Measurements from ENCODE around the gene MAP2K2.
"Not testable (repeated sequence)": the region's sequence is repeated elsewhere in the genome, so short reads cannot be mapped to it uniquely, and the experiment has no call there.

MAP2K2 gene

DNA sequence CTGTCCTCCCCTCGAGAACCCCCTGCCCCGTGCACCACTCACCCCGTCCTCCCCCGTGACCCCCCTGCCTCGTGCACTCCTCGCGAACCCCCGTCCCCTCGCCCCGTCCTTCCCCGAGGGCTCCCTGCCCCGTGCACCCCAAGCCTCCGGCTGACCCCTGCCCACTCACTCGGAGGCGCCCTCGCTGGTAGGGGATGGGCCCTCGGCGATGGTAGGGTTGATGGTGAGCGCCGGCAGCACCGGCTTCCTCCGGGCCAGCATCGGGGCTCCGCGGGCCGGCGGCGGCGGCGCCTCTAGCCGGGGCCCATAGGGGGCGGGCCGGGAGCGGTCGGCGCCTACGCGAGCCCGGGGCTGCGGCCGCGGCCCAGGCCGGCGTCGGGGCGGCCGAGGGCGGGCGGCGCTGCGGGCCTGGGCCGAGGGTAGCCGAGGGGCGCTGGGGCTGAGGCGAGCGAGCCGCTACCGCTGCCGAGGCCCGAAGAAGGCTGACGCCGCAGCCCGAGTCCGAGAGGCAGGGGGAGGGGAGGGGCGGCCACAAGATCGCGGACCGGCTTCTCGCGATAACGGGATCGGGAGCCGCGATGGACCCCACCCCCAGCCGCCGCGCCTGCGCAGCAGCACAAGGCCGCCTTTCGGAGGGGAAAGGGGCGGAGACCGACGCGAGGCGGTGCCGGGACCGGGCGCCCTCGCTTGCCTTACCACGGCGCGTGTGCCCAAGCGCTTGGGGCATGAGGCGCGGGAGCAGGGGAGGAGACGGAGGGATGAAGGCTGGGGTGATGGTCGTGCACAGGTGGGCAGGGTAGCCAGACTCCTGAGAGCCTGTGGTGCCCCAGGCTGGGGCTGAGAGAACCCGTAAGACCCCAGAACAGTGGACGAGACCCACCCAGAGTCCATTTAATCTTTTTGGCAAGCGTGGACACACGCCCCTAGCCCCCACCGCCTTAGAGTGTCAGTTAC, at the start of gene MAP2K2:
TSS of gene MAP2K2 (minus strand) at position 508 of the 954 bp plus-strand sequence. CDS start at position 261, 247 bp downstream.
- peak; percentile 89 for DNase-seq

DNA sequence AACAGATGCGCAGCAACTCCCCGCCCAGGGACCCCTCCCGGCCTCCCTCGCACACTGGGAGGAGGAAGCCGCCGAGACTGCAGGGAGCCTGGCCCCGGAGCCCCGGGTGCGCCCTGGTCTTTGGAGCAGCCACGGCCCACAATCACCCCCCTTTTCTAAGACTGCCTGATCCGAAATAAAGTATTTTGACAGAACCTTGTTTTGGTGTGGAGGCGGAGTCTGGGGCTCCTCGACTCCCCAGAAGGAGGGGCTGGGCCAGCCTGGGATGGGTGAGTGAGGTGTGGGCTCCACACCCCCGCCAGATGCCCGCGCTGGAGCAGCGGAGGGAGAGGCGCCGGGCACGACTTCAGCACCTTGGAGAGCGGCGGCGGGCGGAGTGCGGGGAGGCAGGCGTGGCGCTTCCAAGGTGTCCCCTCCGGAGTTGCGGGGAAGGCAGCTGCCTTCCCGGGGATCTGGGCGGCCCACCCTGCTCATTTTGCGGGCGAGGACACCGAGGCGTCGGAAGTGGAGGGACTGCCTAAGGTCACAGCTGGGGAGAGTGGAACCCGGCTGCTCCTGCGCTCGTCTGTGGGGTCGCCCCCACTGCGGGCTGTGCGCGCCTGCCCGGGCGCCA, 49.0 kb upstream of the MAP2K2 start:
- DNase-seq: peak; percentile 65

DNA sequence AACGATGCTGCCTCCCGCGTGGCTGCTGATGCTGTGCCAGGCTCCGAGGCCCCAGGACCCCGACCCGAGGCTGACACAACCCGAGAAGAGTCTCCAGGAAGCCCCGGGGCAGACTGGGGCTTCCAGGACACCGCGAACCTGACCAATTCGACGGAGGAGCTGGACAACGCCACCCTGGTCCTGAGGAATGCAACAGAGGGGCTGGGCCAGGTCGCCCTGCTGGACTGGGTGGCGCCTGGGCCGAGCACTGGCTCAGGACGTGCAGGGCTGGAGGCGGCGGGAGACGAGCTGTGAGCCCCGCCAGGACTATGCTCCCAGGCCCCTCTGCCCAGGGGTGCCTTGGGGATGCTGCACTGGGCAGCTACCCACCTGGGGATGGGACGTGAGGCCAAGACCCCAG, 47.8 kb upstream of the MAP2K2 start:
- DNase-seq: no peak

DNA sequence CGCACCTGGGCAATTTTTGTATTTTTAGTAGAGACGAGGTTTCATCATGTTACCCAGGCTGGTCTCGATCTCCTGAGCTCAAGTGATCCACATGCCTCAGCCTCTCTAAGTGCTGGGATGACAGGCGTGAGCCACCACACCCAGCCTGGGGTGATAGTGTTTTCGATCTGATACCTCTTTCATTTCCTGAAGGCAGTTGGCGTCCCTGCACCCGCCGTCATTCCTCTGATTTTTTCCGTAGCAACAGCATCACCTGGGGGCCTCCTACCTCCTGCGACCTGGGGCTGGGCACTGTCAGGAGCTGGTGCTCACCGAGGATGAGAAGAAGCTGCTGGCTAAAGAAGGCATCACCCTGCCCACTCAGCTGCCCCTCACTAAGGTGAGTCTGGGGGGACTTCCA, 40.3 kb upstream of the MAP2K2 start:
- DNase-seq: no peak

DNA sequence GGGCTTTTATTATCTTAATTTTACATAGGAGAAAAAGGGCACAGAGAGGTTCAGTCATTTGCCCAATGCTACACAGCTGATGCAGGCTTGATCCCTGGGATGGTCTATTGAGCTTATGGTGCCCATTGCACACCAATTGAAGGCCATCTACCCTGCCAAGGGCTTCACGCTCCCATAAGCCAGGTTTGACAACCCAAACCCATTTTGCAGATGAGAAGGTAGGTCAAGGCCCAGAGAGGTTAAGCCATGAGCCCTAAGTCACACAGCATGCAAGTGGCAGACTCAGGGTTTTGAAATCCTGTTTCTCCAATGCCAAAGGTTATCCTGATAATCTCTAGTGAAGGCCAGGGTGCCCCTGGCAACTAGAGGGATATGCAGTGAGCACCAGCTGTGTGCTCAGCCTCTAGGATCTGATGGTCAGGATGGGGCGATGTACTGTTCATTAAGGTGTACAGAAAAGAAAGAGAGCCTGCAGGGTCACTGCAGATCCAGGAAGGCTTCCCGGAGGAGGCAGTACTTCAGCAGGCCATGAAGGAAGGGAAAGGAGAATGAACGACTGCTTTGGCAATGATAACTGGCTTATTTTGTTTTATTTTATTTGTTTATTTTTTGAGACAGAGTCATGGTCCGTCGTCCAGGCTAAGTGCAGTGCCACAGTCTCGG, 37.6 kb upstream of the MAP2K2 start:
- DNase-seq: no peak

DNA sequence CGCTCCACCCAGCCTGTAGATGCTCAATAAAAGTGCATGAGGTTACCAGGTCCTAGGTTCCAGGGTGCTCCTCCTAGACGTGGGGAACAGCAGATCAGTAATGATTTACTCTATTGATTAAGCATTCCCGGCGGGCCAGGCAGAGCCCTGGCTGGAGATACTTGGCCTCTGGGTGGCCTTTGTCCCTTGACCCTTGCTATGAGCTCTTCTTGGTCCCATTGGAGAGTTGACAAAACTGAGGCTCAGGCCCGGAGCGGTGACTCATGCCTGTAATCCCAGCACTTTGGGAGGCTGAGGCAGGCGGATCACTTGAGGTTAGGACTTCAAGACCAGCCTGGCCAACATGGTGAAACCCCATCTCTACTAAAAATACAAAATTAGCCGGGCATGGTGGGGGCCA, 34.0 kb upstream of the MAP2K2 start:
- DNase-seq: not testable (repeated sequence)

DNA sequence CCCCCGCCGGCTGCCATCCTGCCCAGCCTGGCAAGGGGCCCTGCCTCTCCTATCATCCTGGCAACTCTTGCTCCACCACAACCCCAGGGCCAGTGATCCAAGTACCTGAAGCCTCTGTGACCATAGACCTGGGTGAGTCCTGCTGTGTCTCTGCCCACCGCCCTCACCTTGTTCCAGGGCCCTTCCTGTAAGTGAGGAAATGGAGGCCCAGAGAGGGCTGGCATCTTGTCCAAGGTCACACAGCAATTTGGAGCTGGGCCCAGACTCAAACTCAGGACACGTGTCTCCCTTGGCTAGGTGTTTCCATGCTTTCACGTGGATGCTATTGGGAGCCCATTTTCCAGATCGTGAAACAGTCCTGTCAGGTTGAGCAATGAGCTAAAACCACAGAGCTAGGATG, 33.2 kb upstream of the MAP2K2 start:
- no peak for DNase-seq

DNA sequence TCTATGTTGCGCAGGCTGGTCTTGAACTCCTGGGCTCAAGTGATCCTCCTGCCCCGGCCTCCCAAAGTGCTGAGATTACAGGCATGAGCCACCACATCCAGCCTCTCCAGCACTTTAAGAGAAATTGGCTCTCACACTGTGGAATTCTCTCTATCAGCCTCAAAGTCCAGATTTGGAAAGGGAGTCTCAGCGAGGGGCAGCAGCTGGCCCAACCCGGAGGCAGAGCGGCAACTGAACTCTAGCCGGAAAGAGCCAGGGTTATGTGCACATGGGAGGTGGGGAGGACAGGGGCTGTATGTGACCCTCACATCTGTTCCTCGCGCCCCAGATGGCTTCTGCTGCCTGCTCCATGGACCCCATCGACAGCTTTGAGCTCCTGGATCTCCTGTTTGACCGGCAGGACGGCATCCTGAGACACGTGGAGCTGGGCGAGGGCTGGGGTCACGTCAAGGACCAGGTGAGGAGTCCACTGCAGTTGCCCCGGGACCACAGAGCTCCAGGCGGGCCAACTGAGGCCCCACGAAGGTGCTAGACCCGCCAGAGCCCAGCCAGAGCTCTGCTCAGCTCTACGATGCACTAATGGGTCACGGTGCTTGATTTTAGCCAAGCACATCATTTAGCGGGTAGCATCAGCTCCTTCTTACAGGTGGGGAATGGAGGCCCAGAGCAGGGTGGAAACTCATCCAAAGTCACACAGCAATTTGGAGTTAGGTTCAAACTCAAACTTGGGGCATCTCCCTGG, 30.8 kb upstream of the MAP2K2 start:
- no peak for DNase-seq

DNA sequence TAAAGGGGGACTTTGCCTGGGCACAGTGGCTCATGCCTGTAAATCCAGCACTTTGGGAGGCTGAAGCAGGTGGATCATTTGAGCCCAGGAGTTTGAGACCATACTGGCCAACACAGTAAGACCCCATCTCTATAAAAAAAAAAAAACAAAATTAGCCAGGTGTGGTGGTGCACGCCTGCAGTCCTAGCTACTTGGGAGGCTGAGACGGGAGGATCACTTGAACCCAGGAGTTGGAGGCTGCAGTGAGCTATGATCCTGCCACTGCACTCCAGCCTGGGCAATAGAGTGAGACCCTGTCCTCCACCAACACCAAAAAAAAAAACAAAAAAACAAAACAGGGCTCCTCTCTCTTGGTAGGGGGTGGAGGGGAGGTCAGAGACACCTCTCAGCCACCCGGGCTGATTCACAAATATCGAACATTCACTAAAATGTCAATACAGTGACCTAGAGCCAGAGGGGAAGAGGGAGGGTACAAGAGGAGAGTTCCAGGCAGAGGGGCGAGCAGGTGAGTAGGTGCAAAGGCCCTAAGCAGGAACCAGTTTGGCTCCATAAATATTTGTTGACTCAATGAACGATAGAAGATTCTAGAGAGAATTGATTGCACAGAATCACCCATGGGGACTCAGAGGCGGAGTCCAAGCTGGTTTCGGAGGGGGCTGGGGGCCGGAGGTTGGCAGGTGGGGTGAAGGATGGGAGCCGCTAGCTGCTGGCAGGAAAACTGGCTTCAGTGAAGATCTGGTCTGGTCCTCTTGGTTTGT, 28.5 kb upstream of the MAP2K2 start:
- no peak for DNase-seq

DNA sequence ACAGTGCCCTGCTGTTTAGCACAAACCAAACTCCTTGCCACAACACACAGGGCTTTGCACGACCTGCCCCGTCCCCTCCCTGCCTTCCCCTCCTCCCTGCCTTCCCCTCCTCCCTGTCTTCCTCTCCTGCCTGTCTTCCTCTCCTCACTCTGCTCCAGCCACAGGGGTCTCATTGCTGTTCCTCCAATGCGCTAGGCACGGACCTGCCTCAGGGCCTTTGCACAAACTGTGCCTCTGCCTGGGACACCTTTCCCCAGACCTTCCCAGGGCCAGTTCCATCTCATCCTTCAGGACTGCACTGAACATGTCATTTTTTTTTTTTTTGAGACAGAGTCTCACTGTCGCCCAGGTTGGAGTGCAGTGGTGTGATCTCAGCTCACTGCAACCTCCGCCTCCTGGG, 27.7 kb upstream of the MAP2K2 start:
- no peak for DNase-seq

DNA sequence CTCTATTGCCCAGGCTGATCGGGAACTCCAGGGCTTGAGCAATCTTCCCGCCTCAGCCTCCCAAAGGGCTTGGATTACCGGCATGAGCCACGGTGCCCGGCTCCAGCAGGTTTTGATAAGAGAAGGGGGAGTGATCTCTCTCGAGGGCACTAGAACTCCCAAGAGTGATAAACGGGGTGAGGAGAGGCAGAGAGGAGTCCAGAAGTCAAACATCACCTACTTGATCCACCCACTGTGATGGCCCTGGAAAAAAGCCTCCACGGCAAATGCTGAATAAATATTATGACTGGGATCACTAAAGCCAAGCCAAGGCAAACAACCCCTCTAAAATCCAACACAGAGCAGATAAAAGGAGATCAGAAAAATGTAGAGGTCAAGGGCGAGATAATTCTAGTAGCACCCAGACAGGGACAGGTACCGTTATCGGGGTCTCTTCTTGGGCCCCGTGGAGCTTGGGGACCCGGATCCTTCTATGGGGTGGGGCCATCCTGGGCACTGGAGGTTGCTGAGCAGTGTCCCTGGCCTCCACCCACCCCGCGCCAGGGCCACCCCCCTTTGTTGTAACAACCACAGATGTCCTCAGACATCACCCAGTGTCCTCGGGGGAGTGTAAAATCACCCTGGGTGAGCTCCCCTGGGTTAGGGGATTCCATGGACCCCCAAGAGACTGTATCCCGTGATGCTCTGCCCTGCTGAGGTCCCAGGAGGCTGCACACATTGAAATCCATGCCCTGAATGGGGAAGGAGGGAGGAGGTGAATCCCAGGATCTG, 25.8 kb upstream of the MAP2K2 start:
- no peak for DNase-seq

DNA sequence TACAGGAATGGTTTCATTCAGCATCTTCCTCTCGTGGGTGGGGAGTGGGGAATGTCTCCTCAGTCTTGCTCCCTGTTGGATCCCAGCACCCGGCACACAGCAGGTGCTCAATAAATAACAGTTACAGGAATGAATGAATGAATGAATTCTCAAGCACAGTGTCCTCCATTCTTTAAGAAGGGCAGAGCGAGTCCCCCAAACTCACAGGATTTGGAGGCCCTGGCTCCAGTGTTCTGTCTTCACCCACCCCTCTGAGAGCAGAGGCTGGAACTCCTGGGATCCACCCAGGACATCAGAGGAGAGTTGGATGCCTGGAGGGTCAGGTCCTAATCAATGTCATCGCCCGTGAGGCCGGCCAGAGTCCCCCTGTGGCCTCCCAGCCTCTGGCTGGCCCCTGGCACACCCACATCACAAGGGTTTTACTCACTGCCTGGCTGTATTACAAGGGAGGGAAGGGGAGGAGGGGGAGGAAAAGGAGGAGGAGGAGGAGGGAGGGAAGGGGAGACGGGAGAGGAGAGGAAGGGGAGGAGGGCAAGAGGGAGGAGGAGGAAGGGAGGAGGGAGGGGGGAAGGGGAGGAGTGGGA, 20.8 kb upstream of the MAP2K2 start:
- no peak for DNase-seq

DNA sequence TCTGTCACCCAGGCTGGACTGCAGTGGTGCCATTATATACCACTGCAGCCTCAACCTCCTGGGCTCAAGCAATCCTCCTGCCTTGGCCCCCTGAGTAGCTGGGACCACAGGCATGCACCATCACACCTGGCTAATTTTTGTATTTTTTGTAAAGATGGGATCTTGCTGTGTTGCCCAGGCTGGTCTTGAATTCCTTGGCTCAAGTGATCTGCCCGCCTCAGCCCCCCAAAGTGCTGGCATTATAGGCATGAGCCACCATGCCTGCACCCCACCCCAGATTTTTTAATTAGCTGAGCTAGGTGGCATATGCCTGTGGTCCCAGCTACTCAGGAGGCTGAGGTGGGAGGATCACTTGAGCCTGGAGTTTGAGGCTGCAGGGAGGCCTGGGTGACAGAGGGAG, 19.0 kb upstream of the MAP2K2 start:
- DNase-seq: not testable (repeated sequence)

DNA sequence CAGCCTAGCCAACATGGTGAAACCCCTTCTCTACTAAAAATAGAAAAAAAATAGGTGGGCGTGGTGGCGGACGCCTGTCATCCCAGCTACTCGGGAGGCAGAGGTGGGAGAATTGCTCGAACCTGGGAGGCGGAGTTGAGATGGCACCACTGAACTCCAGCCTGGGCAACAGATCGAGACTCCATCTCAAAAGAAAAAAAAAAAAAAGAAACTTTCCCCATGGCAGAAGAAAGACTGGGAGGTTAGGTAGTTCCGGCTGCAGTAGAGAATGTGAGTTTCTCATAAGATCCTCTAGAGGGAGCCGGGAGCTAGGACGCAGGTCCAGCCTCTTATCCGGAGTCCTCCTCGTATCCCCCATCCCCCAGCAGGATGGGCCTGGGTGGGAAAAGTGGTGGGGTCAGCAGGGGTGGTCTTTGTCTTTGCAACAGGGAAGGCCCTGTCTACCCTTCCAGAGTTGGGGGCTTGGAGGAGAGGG, 16.4 kb upstream of the MAP2K2 start:
- peak; percentile 70 for DNase-seq

DNA sequence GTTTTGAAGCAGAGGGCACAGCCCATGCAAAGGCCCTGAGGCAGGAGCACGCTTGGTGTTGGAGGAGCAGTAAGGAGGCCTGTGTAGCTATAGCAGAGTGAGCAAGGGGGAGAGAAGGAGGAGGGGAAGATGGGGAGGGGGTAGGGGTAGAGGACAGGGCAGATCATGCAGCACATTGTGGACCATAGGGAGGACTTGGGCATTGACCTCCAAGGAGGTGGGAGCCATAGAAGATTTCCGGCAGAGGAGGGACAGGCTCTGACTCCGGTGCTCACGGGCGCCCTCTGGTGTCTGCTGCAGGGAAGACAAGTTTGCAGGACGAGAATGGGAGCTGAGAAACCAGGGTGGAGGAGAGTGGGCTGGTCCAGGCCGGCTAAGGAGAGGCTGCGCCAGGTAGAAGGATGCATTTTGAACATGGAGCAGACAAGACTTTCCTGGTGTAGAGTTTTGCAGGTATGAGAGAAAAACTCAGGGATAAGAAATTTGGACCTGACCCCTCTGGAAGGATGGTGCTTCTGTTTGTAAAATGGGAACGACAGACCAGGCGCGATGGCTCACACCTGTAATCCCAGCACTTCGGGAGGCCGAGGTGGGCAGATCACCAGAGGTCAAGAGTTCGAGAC, 15.8 kb upstream of the MAP2K2 start:
- DNase-seq: peak; percentile 67

DNA sequence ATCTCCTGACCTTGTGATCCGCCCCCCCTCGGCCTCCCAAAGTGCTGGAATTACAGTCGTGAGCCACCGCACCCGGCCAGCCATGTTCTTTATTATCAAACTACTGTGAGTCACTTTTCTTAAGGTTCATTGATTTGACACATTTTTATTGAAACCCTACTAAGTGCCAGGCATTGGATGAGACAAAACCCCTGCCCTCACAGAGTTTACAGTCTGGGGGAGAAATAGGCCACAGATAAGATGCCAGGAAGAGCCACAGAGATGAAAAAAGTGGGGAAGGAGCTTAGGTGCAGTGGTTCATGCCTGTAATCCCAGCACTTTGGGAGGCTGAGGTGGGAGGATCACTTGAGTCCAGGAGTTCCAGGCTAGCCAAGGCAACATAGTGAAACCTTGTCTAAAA, 14.5 kb upstream of the MAP2K2 start:
- DNase-seq: no peak

DNA sequence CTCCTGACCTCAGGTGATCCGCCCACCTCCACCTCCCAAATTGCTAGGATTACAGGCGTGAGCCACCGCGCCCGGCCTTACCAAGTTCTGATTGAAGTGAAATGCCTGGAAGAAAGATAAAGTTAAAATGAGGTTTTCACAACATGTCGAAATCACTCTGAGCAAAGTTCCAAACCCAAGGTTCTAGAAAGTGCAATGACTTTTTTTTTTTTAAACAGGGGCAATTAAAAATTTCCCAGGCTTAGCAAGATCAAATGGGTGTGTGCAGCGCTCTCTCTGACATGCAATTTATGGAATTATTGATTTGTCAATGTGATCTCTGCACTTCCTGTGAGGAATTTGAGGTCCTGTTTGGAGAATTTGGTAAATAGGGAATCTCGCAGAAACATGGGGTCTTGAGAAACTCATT, 12.8 kb upstream of the MAP2K2 start:
- DNase-seq: no peak

DNA sequence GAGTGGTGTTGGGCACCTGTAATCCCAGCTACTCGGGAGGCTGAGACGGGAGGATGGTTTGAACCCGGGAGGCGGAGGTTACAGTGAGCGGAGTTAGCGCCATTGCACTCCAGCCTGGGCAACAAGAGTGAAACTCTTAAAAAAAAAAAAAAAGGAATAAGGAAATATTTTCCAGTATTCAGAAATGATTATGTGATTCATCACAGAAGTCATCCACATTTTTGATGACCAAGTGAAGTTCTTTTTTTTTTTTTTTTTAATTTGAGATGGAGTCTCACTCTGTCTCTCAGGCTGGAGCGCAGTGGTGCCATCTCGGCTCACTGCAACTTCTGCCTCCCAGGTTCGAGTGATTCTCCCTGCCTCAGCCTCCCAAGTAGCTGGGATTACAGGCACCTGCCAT, 11.5 kb upstream of the MAP2K2 start:
- not testable (repeated sequence) for DNase-seq

DNA sequence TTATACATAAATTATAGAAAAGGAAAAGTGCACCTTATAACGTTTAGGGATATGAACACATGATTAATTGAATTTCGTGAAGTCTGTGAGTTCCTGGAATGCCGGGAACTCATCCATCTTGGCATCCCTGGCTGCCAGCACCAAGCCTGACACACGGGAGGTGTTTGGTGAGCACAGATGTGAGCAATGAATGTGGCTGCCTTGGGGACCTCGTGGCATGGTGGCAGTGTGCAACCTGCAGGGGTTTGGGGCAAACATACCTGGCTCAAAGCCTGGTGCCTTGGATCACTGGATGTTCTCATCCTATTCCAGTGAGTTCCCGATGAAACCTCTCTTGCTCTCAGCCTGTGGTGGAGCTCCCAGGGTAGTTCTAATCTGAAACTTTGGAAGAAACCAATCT, 10.4 kb upstream of the MAP2K2 start:
- DNase-seq: no peak

DNA sequence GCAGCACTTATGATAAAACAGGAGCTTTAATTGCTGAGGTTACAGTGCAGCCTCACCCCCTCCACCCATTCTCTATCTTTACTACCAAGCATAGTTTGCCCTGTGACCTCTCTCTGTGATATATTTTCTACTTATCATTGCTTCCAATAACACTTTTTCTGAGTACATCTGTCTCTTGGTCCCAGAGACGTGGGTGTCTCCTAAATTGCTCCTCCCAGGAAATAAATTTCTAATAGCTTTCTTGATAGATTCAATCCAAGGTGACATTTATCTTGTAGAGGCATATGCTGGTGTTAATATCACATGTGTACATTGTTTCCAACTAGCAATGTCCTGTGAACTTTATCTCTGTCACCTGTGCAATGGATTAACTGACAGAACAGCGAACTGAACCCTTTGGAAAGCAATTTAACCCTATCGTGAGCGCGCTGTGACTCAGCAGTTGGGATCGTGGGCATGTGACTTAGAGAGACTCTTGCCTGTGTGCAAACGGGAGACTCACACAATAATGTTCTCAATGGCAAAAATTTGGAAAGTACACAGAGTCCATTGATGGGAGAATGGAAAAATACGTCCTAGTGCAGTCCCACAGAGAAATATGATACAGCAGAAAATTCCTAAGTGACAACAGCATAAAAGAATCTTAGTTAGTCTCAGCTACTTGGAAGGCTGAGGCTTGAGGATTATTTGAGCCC, 7.0 kb upstream of the MAP2K2 start:
- peak; percentile 24 for DNase-seq
